Prostate gland (tissue), 2 donors: ENCODE results near the gene THAP7.

Source experiments
- CTCF ChIP-seq, 4 experiments: fragments of 200-600 bp in 2 of 4; fragments of 450-650 bp in 2 of 4; sonication (generic) in 2 of 4; IDR thresholded peaks; 1 replicate in 3 of 4; 2 replicates in 1 of 4; pipeline ENCODE4 v1.5.1; 2016 to 2019; ENCODE audit warnings: antibody characterized with exemption in 4 of 4, mild to moderate bottlenecking in 2 of 4, moderate library complexity in 2 of 4
- POLR2A ChIP-seq: fragments of 450-650 bp; IDR thresholded peaks from one replicate; pipeline ENCODE4 v1.6.1; 2016; ENCODE audit warnings: antibody characterized with exemption, mild to moderate bottlenecking

- TF ChIP-seq CTCF (IDR thresholded peaks at IDR 0.05) (no peak), POLR2A (no peak)
Observed at GRCh38 chr22:21013657-21014201, 11.8 kb upstream of the THAP7 start.
